Lung microvascular endothelial cell (primary cell): Measurements from ENCODE around the gene SSTR5. TPM values are rescaled to one million over a fixed set of nuclear protein-coding genes. Genes with fewer than 3 reads are reported as not detected.

Experiments used
- DNase-seq, 2 donors: peaks; one replicate each; pipeline versions ENCODE4 v3.0.0 to v3.0.0-alpha.2; 2010; ENCODE audit warnings: low read depth in 2 of 2
- total RNA-seq: library from RNA; depleted of rRNA; stranded (reverse); fragments of >200 nt; gene quantifications from 2 replicates; pipeline ENCODE4 v1.2.1, GENCODE V29; 2014

The SSTR5 gene
- total RNA-seq, 1 donor from 2014 or later = 0.20 TPM

DNA sequence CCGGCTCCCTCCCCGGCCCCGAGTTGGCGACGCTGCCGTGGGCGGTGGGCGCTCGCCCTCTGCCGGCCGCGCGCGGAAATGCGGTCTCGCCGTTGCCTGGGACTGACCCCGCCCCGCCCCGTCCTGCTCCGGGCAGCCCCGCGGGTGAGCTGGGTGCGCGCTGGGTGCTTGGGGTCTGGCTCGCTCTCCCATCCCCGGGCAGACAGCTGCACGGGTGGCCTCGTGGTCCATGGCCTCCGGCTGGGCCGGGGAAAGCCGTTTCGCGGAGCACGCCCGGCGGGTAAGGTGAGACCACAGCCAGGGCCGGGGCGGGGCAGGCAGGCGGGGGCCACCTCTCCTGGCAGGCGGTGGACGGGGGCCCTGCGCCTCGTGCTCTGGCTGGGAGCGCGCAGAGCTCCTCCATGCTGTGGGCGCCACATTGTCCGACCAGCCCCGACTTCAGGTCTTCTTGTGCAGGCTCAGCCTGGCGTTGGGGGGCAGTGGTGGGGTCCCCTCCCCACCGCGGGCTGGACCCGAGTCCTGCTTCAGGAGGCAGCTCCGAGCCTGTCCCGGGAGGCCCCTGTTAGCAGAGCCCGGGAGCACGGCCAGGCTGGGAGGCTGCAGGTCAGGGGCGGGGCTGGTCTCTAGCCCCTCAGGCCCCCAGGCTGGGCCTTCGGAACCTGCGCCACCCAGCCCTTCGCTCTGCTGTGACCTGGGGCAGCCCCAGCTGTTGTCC, 30.5 kb downstream of the SSTR5 start:
- peak; percentile 10 to 41 for DNase-seq

- DNase-seq = no peak
Measured at GRCh38 chr16:1103636-1103980, 31.1 kb downstream of the SSTR5 start.

- DNase-seq = peak; percentile 59 to 78
Measured at GRCh38 chr16:1105888-1106620, 33.5 kb downstream of the SSTR5 start.

DNA sequence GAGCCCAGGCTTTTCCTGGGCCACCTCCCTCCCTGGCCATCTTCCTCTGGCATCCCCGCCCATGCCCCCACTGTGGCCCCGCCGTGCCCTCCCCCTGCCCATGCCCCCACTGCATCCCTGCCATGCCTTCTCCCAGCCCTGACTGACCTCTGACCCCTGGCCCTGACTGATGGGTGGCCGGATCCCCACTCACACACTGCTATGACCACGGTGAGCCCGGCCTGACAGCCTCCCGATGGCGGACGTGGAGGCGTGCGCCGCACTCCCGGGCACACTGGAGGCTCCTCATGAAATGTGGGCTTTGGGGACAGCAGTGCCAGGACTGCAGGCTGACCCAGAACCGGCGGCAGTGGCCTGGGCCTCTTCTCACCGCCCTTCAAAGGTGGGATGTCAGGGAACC, 34.1 kb downstream of the SSTR5 start:
- no peak for DNase-seq

GRCh38 chr16:1107141-1107540, 34.6 kb downstream of the SSTR5 start:
- DNase-seq = no peak

- DNase-seq = no peak
Measured at GRCh38 chr16:1107731-1108130, 35.2 kb downstream of the SSTR5 start.

- peak in 1 of 2 donors; percentile 62 for DNase-seq
Measured at GRCh38 chr16:1108299-1109252, 36.0 kb downstream of the SSTR5 start.

DNA sequence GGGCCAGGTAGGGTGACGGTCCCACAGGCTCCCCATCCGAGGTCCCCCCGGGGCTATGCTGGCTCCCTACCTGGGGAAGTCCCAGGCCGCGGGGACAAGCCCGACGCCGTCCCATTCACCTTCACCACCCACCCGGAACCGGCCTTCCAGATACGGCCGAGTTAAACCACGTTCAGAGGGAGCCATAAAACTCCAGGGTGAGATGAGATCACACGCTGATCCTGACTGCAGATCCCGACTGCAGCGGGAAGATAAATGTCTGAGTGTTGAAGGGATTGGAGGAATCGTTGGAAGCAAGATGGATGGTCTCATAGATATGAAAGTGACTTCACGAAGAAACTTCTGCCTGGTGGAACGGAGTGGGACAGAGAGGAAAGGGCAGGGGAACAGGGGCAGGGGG, 37.1 kb downstream of the SSTR5 start:
- no peak for DNase-seq

- no peak for DNase-seq
Measured at GRCh38 chr16:1112506-1113184, 40.1 kb downstream of the SSTR5 start.

GRCh38 chr16:1113489-1113888, 40.9 kb downstream of the SSTR5 start:
- no peak for DNase-seq

GRCh38 chr16:1113889-1114526, 41.5 kb downstream of the SSTR5 start:
- DNase-seq = no peak

DNA sequence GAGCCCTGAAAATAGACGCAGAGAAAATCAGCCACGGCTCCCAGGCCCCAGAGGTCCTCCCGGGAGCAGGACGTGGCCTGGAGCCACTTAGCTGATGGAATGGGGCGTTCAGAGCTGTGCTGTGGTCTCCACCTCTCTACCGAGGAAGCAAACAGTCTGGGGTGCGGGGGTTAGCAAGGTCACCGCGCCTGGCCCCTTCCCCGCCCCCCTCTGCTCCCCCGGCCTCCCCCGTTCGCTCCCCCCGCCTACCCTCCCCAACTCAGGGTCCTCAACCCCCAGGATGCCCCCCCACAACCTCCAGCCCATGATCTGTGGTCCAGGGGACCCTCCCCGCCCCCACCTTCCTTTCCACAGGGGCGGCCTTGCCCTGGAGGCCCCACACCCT, 44.1 kb downstream of the SSTR5 start:
- no peak for DNase-seq

DNA sequence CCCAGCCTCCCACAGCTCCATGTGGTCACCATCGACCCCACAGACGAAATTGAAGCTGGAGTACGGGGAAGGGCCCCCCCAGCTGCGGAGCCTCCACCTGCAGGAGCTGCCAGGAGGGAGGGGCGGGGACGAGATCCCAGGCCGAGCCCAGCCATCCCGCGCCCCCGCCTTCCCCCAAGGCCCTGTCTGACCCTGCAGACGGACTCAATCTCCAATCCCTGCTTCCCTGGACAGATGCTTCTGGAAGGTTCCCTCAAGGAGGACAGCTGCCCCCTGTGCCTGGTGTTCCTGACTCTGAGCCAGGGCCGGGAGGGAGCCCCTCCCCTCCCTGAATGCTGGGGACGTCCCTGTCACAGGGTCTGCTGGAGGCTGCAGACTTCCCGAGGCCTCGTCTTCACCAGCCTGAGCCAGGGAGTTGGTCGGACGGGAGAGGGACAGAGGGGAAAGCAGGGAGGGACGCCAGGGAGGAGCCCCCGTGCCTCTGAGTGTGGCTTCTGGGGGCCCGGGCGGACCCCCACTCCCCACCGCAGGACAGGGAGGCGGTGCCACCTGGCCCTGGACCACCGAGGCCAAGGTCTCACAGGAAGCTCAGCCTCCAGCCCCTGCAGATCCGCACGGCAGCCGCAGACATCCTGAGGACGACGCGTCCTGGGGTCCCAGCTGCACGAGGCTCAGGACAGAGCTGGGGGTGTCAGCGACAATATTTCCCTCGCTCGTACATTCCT, 44.8 kb downstream of the SSTR5 start:
- no peak for DNase-seq

DNA sequence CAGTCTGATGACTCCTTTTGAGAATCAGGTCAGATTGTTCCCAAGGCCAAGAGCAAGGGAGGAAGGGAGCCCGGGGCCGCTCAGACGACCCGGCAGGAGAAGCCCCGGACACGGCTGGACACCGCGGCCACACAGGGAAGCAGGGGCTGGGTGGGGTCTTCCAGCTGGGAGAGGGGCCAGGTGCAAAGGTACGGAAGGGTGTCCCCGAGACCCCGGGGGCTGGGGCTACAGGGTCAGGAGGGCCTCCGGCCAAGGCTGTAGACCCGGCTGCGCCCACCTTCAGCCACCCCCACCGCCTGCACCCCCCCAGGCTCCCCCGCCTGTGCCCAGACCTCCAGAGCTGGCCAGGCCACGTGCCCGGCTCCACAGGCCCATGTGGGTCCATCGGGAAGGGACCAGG, 45.4 kb downstream of the SSTR5 start:
- DNase-seq = no peak

DNA sequence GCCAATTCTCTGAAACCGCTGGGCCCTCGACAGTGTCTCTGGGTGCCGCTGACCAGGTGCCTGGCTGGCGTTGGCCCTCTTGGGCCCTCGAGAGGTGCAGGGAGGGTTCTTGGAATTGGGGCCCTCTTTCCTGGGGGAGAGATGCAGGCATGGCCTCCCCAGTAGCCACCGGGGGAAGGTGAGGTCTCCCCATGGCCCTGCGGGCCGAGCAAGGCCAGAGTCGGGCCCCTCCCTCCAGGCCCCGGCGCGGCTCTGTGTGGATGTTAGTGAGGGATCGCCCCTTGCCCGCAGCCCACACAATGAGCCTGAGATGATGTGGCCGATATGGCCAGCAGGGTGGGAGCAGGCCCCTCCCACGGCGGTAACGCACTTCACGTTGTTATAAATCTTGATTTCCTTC, 46.6 kb downstream of the SSTR5 start:
- no peak for DNase-seq

DNA sequence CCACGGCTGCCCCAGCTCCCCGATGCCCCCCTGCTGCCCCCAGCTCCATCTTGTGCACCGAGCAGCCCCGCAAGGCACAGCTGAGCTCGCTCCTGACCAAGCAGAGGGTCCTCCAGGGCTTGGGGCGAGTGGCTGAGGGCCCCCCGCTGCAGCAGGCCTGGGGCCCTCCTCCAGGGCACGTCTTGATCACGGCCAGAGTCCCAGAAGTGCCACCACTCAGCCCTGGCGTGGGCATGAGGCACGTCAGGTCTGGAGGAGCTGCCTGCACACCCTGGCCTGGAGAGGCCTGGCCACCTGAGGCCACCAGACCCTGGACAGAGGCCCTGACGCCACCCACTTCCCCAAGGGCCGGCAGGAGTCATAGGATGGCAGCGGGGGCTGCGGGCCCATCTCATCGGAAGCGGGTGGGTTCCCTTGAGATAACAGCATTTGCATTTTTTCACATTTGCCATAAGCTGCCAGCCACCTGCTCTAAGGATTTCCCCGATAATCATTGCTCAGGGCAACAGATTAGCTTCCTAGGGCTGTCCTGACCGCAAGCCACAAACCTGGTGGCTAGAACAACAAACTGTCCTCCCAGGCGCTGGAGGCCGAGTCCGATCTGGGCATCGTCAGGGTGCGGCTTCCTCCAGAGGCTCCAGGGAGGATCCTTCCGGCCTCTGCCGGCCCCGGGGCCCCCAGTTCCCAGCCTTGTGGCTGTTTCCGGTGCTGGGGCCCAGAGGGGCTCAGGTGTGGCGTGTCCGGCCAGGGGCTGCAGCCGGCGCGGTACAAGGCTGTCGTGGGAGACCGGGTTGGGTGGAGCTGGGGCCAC, 47.4 kb downstream of the SSTR5 start:
- DNase-seq = no peak

DNA sequence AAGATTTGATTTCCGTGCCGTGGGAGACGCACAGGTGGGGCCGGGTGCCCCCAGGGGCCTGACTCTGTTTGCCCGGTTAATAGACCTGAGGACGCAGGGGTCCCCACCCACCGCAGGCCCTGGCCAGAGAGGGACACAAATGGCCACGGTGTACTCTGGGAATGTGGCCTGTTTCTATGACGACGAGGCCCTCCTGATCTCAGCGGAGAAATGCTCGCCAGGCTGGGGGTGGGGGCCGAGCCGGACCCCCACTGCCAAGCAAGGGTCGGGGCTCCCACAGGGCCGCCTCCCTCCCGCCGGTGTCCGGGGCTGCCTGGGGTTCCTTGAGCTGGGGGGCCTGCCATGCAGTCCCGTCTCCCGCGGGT, 48.0 kb downstream of the SSTR5 start:
- no peak for DNase-seq

- DNase-seq = no peak
Measured at GRCh38 chr16:1121009-1121408, 48.5 kb downstream of the SSTR5 start.

DNA sequence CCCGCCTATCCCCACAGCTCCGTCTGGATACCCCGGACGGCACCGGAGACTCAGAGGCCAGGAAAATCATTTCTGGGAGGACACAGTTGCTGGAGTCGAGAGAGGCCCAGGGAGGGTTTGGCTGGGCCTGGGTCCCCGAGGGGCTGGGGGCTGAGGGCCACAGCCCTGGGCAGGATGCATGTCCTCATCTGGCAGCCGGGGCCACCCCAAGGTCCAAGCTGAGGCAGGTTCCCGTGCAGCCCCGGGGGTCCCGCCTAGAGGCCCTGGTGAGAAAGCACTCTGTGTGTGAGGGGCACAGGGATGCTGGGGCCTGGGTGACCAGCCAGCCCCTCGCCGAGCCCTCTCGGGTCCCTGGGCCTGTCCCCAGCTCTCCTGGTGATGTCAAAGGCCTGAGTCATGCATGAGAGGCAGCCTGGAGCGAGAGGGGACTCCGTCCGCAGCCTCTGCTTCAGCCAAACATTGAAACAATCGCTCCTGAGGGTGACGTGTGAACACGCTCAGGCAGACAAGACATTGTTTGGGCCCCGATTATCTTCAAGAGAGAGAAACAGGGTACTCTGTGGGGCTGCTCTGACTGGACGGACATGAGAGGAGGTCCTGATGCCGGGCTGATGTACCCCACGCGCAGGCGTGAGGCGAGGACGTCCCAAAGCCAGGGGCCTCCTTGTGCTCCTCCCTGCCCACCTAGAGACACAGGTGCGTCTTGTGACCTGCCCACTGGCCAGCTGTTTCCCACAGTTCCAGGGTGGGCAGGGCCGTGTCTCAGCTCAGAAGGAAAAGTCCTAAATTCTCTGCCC, 49.3 kb downstream of the SSTR5 start:
- DNase-seq = no peak
